K562 (cell line): ENCODE results near the gene BNC2. TPM values are rescaled to one million over a fixed set of nuclear protein-coding genes. Genes with fewer than 3 reads are reported as not detected.

Experiments used
- ATAC-seq: fragments of 200-7000 bp; cut with Tn5 transposase; 3 replicates; pipeline ENCODE4 v1.9.1; 2020; ENCODE audit warnings: moderate library complexity
- BruUV-seq: library from RNA; stranded (reverse); fragments of 400-500 nt; replicated peaks from 2 replicates; lab custom pipeline; 2021; lab: Mats Ljungman, UMichigan
- CTCF ChIA-PET: fragments of 300-600 bp; formaldehyde crosslinking; extraction: SDS; loops from one replicate; lab custom pipeline; 2021; ENCODE audit warnings: low intra/inter-chr PET ratio; lab: Yijun Ruan, JAX
- POLR2A ChIA-PET: fragments of 300-600, 350-650 bp; sonication (Branson Sonifier 250); formaldehyde crosslinking; extraction: SDS; loops from one replicate; lab custom pipeline; 2021; ENCODE audit warnings: antibody characterized with exemption, inconsistent platforms; lab: Yijun Ruan, JAX
- DNase-seq, 4 experiments: peaks; one replicate each; pipeline versions ENCODE4 v3.0.0 to v3.0.0-alpha.2; 2011 to 2018; ENCODE audit warnings: low spot score in 3 of 4, mixed read lengths in 3 of 4; ENCODE audit errors: extremely low read depth in 1 of 4
- FAIRE-seq: peaks from 2 replicates; lab custom pipeline; 2011; peaks lifted over from hg19 to GRCh38; lab: Jason Lieb, UNC
- H2AFZ ChIP-seq: 2 replicates; pipeline ENCODE4 v1.6.0; 2011; ENCODE audit warnings: low read depth, low read length, control low read depth, inconsistent platforms
- H3K27ac ChIP-seq: fragments of 200-600 bp; 3 replicates; pipeline ENCODE4 v1.8.0; 2011; ENCODE audit warnings: low read depth, mild to moderate bottlenecking, control low read depth, inconsistent platforms, low read length, moderate library complexity, mixed read lengths; ENCODE audit errors: extremely low read depth
- H3K27me3 ChIP-seq, 2 experiments: fragments of 300-600 bp in 1 of 2; 2 replicates in 1 of 2; 3 replicates in 1 of 2; pipeline versions ENCODE4 v1.6.0 to v1.8.0; 2011; ENCODE audit warnings: inconsistent platforms in 2 of 2, low read length in 2 of 2, mild to moderate bottlenecking in 1 of 2, mixed read lengths in 1 of 2, moderate library complexity in 1 of 2; ENCODE audit not compliant: control insufficient read depth in 2 of 2, insufficient read depth in 2 of 2
- H3K36me3 ChIP-seq: fragments of 300-600 bp; 3 replicates; pipeline ENCODE4 v1.8.0; 2011; ENCODE audit warnings: mild to moderate bottlenecking, low read length, inconsistent platforms; ENCODE audit not compliant: control insufficient read depth, insufficient read depth
- H3K4me1 ChIP-seq, 2 experiments: fragments of 200-600 bp in 1 of 2; replicated peaks in 1 of 2; 2 replicates in 1 of 2; 3 replicates in 1 of 2; pipeline versions ENCODE4 v1.5.1 to v1.8.0; 2011; ENCODE audit warnings: inconsistent platforms in 2 of 2, low read length in 2 of 2, mild to moderate bottlenecking in 1 of 2, mixed read lengths in 1 of 2, moderate library complexity in 1 of 2; ENCODE audit not compliant: control insufficient read depth in 2 of 2, insufficient read depth in 2 of 2
- H3K4me2 ChIP-seq: 2 replicates; pipeline ENCODE4 v1.6.1; 2011; ENCODE audit warnings: low read length, control low read depth, inconsistent platforms, mixed read lengths; ENCODE audit not compliant: insufficient read depth
- H3K4me3 ChIP-seq: fragments of 200-600 bp; sonication (generic), shearing (Covaris generic); 2 replicates; pipeline ENCODE4 v1.5.1; 2016; ENCODE audit warnings: control low read depth, inconsistent platforms
- H3K79me2 ChIP-seq: fragments of 200-600 bp; 3 replicates; pipeline ENCODE4 v1.8.0; 2011; ENCODE audit warnings: low read length, inconsistent platforms; ENCODE audit not compliant: control insufficient read depth, insufficient read depth
- H3K9ac ChIP-seq, 2 experiments: 2 replicates each; pipeline versions ENCODE4 v1.6.0 to v1.6.1; 2011; ENCODE audit warnings: low read depth in 2 of 2, low read length in 2 of 2, control low read depth in 1 of 2, inconsistent platforms in 1 of 2, mild to moderate bottlenecking in 1 of 2, mixed read lengths in 1 of 2; ENCODE audit not compliant: insufficient read depth in 1 of 2
- H3K9me1 ChIP-seq: one replicate; pipeline ENCODE4 v1.6.0; 2011; ENCODE audit warnings: inconsistent platforms, mild to moderate bottlenecking, low read length, moderate library complexity; ENCODE audit not compliant: control insufficient read depth, insufficient read depth
- H3K9me3 ChIP-seq: replicated peaks from 2 replicates; pipeline ENCODE4 v1.5.1; 2011; ENCODE audit warnings: low read depth, low read length, inconsistent platforms; ENCODE audit not compliant: control insufficient read depth, insufficient read depth
- H4K20me1 ChIP-seq: replicated peaks from 2 replicates; pipeline ENCODE4 v1.6.1; 2011; ENCODE audit warnings: low read length, inconsistent platforms, mixed read lengths; ENCODE audit not compliant: control insufficient read depth, insufficient read depth
- COPS2 ChIP-seq: fragments of 450-650 bp; conservative IDR thresholded peaks from 2 replicates; pipeline ENCODE4 v1.6.1; 2016; ENCODE audit warnings: mild to moderate bottlenecking, moderate library complexity
- DACH1 ChIP-seq: fragments of 450-650 bp; IDR thresholded peaks from 2 replicates; pipeline ENCODE4 v1.6.1; 2018; ENCODE audit not compliant: partially characterized antibody
- ILK ChIP-seq: fragments of 450-650 bp; IDR thresholded peaks from 2 replicates; pipeline ENCODE4 v1.6.1; 2016; ENCODE audit warnings: missing genetic modification characterization, low read depth, mild to moderate bottlenecking, missing compliant biosample characterization, moderate library complexity, borderline replicate concordance
- NFE2 ChIP-seq: IDR thresholded peaks from 2 replicates; pipeline ENCODE4 v1.6.1; 2014; ENCODE audit warnings: antibody characterized with exemption, low read depth
- POU5F1 ChIP-seq: fragments of 150-350 bp; IDR thresholded peaks from 2 replicates; pipeline ENCODE4 v1.6.1; 2014; ENCODE audit warnings: borderline replicate concordance, low read length, low read depth, mild to moderate bottlenecking; ENCODE audit not compliant: partially characterized antibody
- TOE1 ChIP-seq, 2 experiments: fragments of 450-650 bp in 1 of 2; sonication (generic) in 1 of 2; formaldehyde crosslinking in 1 of 2; IDR thresholded peaks; 2 replicates each; pipeline versions ENCODE4 v1.7.1 to v1.8.0; 2016 to 2022; ENCODE audit warnings: borderline replicate concordance in 2 of 2, mild to moderate bottlenecking in 2 of 2, antibody characterized with exemption in 1 of 2, inconsistent platforms in 1 of 2, low read depth in 1 of 2, missing genetic modification reagents in 1 of 2, moderate library complexity in 1 of 2
- ZFP36 ChIP-seq: fragments of 150-350 bp; IDR thresholded peaks from 2 replicates; pipeline ENCODE4 v1.6.1; 2018; ENCODE audit warnings: low read length, low read depth; ENCODE audit not compliant: partially characterized antibody
- ZNF12 ChIP-seq: sonication (generic); formaldehyde crosslinking; IDR thresholded peaks from 2 replicates; pipeline ENCODE4 v1.4.0; 2020; ENCODE audit warnings: mild to moderate bottlenecking, missing genetic modification reagents
- ZNF212 ChIP-seq: fragments of 450-650 bp; formaldehyde crosslinking; IDR thresholded peaks from 2 replicates; pipeline ENCODE4 v1.4.0; 2020; ENCODE audit warnings: mild to moderate bottlenecking
- ZNF431 ChIP-seq: sonication (generic); formaldehyde crosslinking; IDR thresholded peaks from 2 replicates; pipeline ENCODE4 v1.8.0; 2022; ENCODE audit warnings: mild to moderate bottlenecking, missing genetic modification reagents
- ZNF778 ChIP-seq: fragments of 450-650 bp; formaldehyde crosslinking; IDR thresholded peaks from 2 replicates; pipeline ENCODE4 v1.4.0; 2020; ENCODE audit warnings: mild to moderate bottlenecking, moderate library complexity
- WGBS: fragments of 100-300 bp; shearing (Covaris generic); methylation state at CpG from one replicate; pipeline ENCODE4 v1.1.6; 2016; ENCODE audit warnings: low coverage, mixed read lengths; ENCODE audit not compliant: insufficient coverage; ENCODE audit errors: missing lambda C conversion rate; 5-methylcytosine and 5-hydroxymethylcytosine counted together
- in situ Hi-C: fragments of 300-500 bp; cut with MboI; formaldehyde crosslinking; loops from 4 replicates; pipeline ENCODE4 v1.15.0; 2018; ENCODE audit warnings: inconsistent platforms, mixed read lengths
- intact Hi-C: fragments of 100-400 bp; cut with micrococcal nuclease; formaldehyde crosslinking; loops from 2 replicates; pipeline ENCODE4 v1.14.2; 2022
- polyA plus RNA-seq, 8 experiments: library from polyadenylated mRNA; depleted of rRNA in 4 of 8; stranded (reverse) in 5 of 8; unstranded in 3 of 8; fragments of >200 nt; fragmentation: Nextera tagmentation in 2 of 8; fragmentation: Illumina TruSeq in 1 of 8; extraction: Ambion mirVana in 2 of 8; extraction: Trizol in 1 of 8; gene quantifications; 2 replicates each; pipeline versions ENCODE4 v1.2.1 to v1.2.3, GENCODE V29; 2011 to 2014; ENCODE audit warnings: inconsistent platforms in 1 of 8, missing spikeins in 1 of 8
- total RNA-seq, 7 experiments: library from RNA; depleted of rRNA in 6 of 7; stranded (reverse); fragments of >200 nt in 6 of 7; fragmentation: Illumina TruSeq in 2 of 7; extraction: Trizol in 2 of 7; gene quantifications; 2 replicates each; pipeline versions ENCODE4 v1.2.1 to v1.2.3, GENCODE V29; 2011 to 2021; ENCODE audit warnings: low replicate concordance in 1 of 7
- TF ChIP-seq, protein P1 (sequence below): fragments of 250-450 bp; sonication (Bioruptor Pico); IDR thresholded peaks from 2 replicates; pipeline ENCODE4 v1.5.0; 2020; ENCODE audit warnings: mild to moderate bottlenecking, borderline replicate concordance
- TF ChIP-seq, protein P2 (sequence below): fragments of 450-650 bp; IDR thresholded peaks from 2 replicates; pipeline ENCODE4 v1.6.1; 2017; ENCODE audit warnings: mild to moderate bottlenecking, moderate library complexity

BNC2 gene
- total and polyA plus RNA-seq, 9 of the 15 experiments (the other 6 are each of a cell fraction or from before 2014, with no cell fraction given), result not detected

DNA sequence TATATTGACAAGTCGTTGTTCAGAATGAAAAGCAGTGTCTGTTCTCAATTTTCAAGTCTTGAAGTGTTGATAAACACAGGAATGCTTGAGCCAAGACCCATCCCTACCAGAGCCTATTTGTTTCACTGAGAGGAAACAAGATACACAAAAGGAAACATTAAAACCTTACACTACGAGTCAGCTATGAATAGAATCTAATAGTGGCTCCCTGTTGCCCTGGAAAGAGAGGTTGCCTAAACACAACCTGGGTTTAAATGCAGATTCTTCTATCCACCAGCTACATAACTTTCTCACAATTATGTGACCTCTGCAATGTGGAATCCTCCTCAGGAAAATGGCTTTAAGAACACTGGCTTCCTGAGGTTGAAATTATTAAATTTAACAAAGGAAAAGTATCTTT is 29.1 kb upstream of the BNC2 start:
- H3K36me3 ChIP-seq, result no peaks in the 10 kb centered on the region
- WGBS, result 0% methylated on average over 2 of the region's 2 CpGs
- H3K9ac ChIP-seq, result no peak overlapping the region
- ATAC-seq (no peak), DNase-seq (no peak)
- ChIA-PET CTCF (no interaction called here), POLR2A (interaction anchor here (1.0 kb wide), 1 partner anchor 52 kb away, joined by 3 read pairs; no protein-coding TSS in a partner anchor)
- in situ Hi-C loops (no loop called here), intact Hi-C loops (no loop called here)
- H3K9me3 ChIP-seq, result no peaks in the 10 kb centered on the region
- H3K4me1 ChIP-seq, result no peaks in the 10 kb centered on the region
- no peaks in the 10 kb centered on the region for H4K20me1 ChIP-seq
- no peak overlapping the region for H3K4me2 ChIP-seq
- TF ChIP-seq COPS2, result no peak
- TF ChIP-seq TOE1 (IDR thresholded peaks at IDR 0.05; ENCODE audit: borderline replicate concordance), result no peak
- TF ChIP-seq TOE1 (CRISPR knock-in tag; IDR thresholded peaks at IDR 0.05; ENCODE audit: borderline replicate concordance, low read depth), result no peak
- no peak for TF ChIP-seq ZNF778 (CRISPR knock-in tag)
- TF ChIP-seq, all 486 proteins: peak for 0
- no TSS peak for BruUV-seq
- no peak for FAIRE-seq
- Histone ChIP-seq H3K27me3 (no peaks in the 10 kb centered on the region), H3K27ac (no peak overlapping the region), H3K79me2 (no peaks in the 10 kb centered on the region), H3K4me3 (no peak overlapping the region), H2AFZ (no peak overlapping the region), H3K9me1 (no peaks in the 10 kb centered on the region)

DNA sequence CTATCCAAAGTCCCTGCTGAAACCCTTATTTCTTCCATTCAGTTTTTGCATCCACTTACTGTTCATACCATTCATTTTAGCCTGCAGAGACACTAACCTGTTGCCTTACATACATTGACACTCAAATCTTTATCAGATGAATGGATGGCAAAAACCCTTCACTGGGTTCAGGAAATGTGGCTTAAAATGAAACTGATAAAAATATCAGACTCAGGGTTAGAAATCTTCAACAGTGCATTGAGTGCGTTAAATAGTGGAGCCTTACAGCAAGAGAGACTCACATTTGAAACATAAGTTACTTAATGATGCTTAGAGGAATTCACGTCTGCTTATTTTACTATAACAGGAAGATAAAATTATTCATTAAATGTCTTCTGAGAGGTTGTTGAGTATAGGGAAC is 28.0 kb upstream of the BNC2 start:
- H3K9me1 ChIP-seq, result no peaks in the 10 kb centered on the region
- intact Hi-C loops (no loop called here), in situ Hi-C loops (no loop called here)
- no peak for FAIRE-seq
- ATAC-seq, result no peak
- no peaks in the 10 kb centered on the region for H3K9me3 ChIP-seq
- no peak overlapping the region for H3K4me2 ChIP-seq
- DNase-seq, result no peak
- H2AFZ ChIP-seq, result no peak overlapping the region
- 0% methylated on average over 2 of the region's 2 CpGs for WGBS
- no peak overlapping the region for H3K27ac ChIP-seq
- H4K20me1 ChIP-seq, result no peaks in the 10 kb centered on the region
- H3K36me3 ChIP-seq, result no peaks in the 10 kb centered on the region
- ChIA-PET POLR2A (no interaction called here), CTCF (no interaction called here)
- no peaks in the 10 kb centered on the region for H3K4me1 ChIP-seq
- no peaks in the 10 kb centered on the region for H3K79me2 ChIP-seq
- H3K27me3 ChIP-seq, result no peaks in the 10 kb centered on the region
- BruUV-seq, result no TSS peak
- no peak overlapping the region for H3K4me3 ChIP-seq
- no peak overlapping the region for H3K9ac ChIP-seq
- TF ChIP-seq NFE2, result no peak
- no peak for TF ChIP-seq DACH1
- TF ChIP-seq, protein P1, sequence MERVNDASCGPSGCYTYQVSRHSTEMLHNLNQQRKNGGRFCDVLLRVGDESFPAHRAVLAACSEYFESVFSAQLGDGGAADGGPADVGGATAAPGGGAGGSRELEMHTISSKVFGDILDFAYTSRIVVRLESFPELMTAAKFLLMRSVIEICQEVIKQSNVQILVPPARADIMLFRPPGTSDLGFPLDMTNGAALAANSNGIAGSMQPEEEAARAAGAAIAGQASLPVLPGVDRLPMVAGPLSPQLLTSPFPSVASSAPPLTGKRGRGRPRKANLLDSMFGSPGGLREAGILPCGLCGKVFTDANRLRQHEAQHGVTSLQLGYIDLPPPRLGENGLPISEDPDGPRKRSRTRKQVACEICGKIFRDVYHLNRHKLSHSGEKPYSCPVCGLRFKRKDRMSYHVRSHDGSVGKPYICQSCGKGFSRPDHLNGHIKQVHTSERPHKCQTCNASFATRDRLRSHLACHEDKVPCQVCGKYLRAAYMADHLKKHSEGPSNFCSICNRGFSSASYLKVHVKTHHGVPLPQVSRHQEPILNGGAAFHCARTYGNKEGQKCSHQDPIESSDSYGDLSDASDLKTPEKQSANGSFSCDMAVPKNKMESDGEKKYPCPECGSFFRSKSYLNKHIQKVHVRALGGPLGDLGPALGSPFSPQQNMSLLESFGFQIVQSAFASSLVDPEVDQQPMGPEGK, result no peak
- TF ChIP-seq POU5F1, result no peak
- TF ChIP-seq, protein P2, sequence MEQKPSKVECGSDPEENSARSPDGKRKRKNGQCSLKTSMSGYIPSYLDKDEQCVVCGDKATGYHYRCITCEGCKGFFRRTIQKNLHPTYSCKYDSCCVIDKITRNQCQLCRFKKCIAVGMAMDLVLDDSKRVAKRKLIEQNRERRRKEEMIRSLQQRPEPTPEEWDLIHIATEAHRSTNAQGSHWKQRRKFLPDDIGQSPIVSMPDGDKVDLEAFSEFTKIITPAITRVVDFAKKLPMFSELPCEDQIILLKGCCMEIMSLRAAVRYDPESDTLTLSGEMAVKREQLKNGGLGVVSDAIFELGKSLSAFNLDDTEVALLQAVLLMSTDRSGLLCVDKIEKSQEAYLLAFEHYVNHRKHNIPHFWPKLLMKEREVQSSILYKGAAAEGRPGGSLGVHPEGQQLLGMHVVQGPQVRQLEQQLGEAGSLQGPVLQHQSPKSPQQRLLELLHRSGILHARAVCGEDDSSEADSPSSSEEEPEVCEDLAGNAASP, result no peak
- no peak for TF ChIP-seq ZNF12 (CRISPR knock-in tag)
- no peak for TF ChIP-seq ZFP36
- TF ChIP-seq ZNF431 (CRISPR knock-in tag), result no peak
- no peak for TF ChIP-seq ZNF212
- no peak for TF ChIP-seq ILK
- TF ChIP-seq, all 486 proteins: peak for 0
